Placental pericyte (primary cell): ENCODE data around the gene BCLAF3. TPM values are rescaled to one million over a fixed set of nuclear protein-coding genes. Genes with fewer than 3 reads are reported as not detected.

Experiments used
- small RNA-seq: library from RNA; depleted of rRNA; stranded (forward); fragments of <200 nt; gene quantifications from one replicate; pipeline ENCODE3, GENCODE V24; 2012; ENCODE audit warnings: low replicate concordance
- total RNA-seq: library from RNA; depleted of rRNA; stranded (reverse); fragments of >200 nt; gene quantifications from 2 replicates; pipeline ENCODE4 v1.2.3, GENCODE V29; 2012

The BCLAF3 gene
- total RNA-seq: 3.6 and 5.5 TPM in 2 replicates

DNA sequence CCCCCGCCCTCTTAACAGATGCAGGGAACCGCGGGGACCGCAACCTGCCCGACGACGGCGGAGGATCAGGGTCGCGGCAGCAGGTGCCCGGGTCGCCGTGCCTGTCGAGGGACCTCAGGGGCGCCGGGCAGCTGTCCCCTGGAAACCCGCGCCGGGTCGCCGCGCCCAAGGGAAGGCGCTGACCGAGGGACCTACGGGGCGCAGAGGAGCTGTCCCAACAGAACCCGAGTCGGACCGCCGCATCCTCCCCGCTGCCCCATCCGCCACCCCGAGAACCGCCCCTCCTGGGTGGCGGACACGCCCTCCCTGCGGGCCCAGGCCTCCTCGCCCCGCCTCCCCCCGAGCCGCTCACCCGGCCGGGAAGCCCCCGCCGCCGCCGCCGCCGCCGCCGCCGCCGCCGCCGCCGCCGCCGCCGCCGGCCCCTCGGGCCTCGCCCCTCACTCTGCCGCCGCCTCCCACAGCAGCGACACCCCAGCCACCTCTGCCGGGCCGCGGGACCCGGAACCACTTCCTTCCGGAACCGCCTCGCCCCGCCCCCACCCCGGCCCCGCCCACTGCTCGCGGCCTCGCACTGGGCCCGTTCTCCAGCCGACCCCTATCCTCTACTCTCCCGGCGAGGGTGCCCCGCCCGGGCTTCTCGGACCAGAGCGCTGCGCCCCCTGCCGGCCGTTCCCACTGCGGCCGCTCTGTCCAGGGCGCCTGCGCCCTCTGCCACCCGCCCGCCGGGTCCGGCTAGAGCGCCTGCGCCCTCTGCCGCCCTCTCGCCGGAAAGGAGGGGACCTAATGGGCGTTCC lies at the start of gene BCLAF3:
Gene BCLAF3 (minus strand): TSS at position 506 of the 794 bp plus-strand sequence. CDS start 20,797 bp downstream, outside the sequence.

Small RNA genes lying within 50 kb of the gene (small RNA-seq; reads per million reads assigned to genes)
- gene MIR23C (7.8 reads per million, percentile 92 among the genes with 10 or more reads in this experiment), gene RF00019 (not detected)

Other genes with a start within 250 kb of the BCLAF3 start
- 44.4 and 56.8 TPM in 2 replicates for gene SH3KBP1, start 103.5 kb downstream of the BCLAF3 start, total RNA-seq
- gene MAP7D2, start 125.8 kb upstream of the BCLAF3 start, total RNA-seq: 0.14 and 0.22 TPM in 2 replicates
- 33.9 and 54.1 TPM in 2 replicates for gene EIF1AX, start 150.8 kb upstream of the BCLAF3 start, total RNA-seq